ENCODE measurements around the gene CHST4. TPM values are rescaled to one million over a fixed set of nuclear protein-coding genes. Genes with fewer than 3 reads are reported as not detected.

The CHST4 gene
- total RNA-seq, 1 donor from 2014 or later = not detected

- Histone ChIP-seq H3K4me3 (ENCODE audit: low read depth, low read length) (peak overlapping the region; percentile 65), H3K27me3 (ENCODE audit: control insufficient read depth, insufficient read depth, low read length) (no peaks in the 10 kb centered on the region), H3K36me3 (ENCODE audit: control insufficient read depth, insufficient read depth, low read length) (no peaks in the 10 kb centered on the region)
- TF ChIP-seq CTCF (IDR thresholded peaks at IDR 0.05; ENCODE audit: insufficient read depth, low read length, poor library complexity, severe bottlenecking) = no peak
- DNase-seq (ENCODE audit: low read depth) = peak; percentile 72
Measured at GRCh38 chr16:71484006-71484893, 42.0 kb upstream of the CHST4 start.

GRCh38 chr16:71489122-71489521, 37.1 kb upstream of the CHST4 start, which contains the start of gene ZNF19:
ZNF19 (minus strand) TSS chr16:71489324; CDS start chr16:71482114, 7,210 bp downstream.
- Histone ChIP-seq H3K4me3 (ENCODE audit: low read depth, low read length) (no peak within 1 kb of the TSS), H3K36me3 (ENCODE audit: control insufficient read depth, insufficient read depth, low read length) (no peaks in the 10 kb centered on the region), H3K27me3 (ENCODE audit: control insufficient read depth, insufficient read depth, low read length) (no peaks in the 10 kb centered on the region)
- TF ChIP-seq CTCF (IDR thresholded peaks at IDR 0.05; ENCODE audit: insufficient read depth, low read length, poor library complexity, severe bottlenecking) = no peak
- DNase-seq (ENCODE audit: low read depth) = no peak

- Histone ChIP-seq H3K36me3 (ENCODE audit: control insufficient read depth, insufficient read depth, low read length) (no peaks in the 10 kb centered on the region), H3K4me3 (ENCODE audit: low read depth, low read length) (no peak overlapping the region), H3K27me3 (ENCODE audit: control insufficient read depth, insufficient read depth, low read length) (no peaks in the 10 kb centered on the region)
- TF ChIP-seq CTCF (IDR thresholded peaks at IDR 0.05; ENCODE audit: insufficient read depth, low read length, poor library complexity, severe bottlenecking) = no peak
- no peak for DNase-seq (ENCODE audit: low read depth)
Measured at GRCh38 chr16:71490361-71490760, 35.9 kb upstream of the CHST4 start.

- TF ChIP-seq CTCF (IDR thresholded peaks at IDR 0.05; ENCODE audit: insufficient read depth, low read length, poor library complexity, severe bottlenecking) = no peak
- Histone ChIP-seq H3K27me3 (ENCODE audit: control insufficient read depth, insufficient read depth, low read length) (no peaks in the 10 kb centered on the region), H3K36me3 (ENCODE audit: control insufficient read depth, insufficient read depth, low read length) (no peaks in the 10 kb centered on the region), H3K4me3 (ENCODE audit: low read depth, low read length) (no peak overlapping the region)
- DNase-seq (ENCODE audit: low read depth) = no peak
Measured at GRCh38 chr16:71491054-71491453, 35.2 kb upstream of the CHST4 start.

- no peak for TF ChIP-seq CTCF (IDR thresholded peaks at IDR 0.05; ENCODE audit: insufficient read depth, low read length, poor library complexity, severe bottlenecking)
- Histone ChIP-seq H3K36me3 (ENCODE audit: control insufficient read depth, insufficient read depth, low read length) (no peaks in the 10 kb centered on the region), H3K4me3 (ENCODE audit: low read depth, low read length) (no peak overlapping the region), H3K27me3 (ENCODE audit: control insufficient read depth, insufficient read depth, low read length) (no peaks in the 10 kb centered on the region)
- no peak for DNase-seq (ENCODE audit: low read depth)
Measured at GRCh38 chr16:71492786-71493185, 33.4 kb upstream of the CHST4 start.

Data from kidney epithelial cell (primary cell).